Prostate gland (tissue), 2 donors: ENCODE measurements around the gene ANKRD63.

Source experiments
- CTCF ChIP-seq, 4 experiments: fragments of 200-600 bp in 2 of 4; fragments of 450-650 bp in 2 of 4; sonication (generic) in 2 of 4; IDR thresholded peaks; 1 replicate in 3 of 4; 2 replicates in 1 of 4; pipeline ENCODE4 v1.5.1; 2016 to 2019; ENCODE audit warnings: antibody characterized with exemption in 4 of 4, mild to moderate bottlenecking in 2 of 4, moderate library complexity in 2 of 4
- POLR2A ChIP-seq: fragments of 450-650 bp; IDR thresholded peaks from one replicate; pipeline ENCODE4 v1.6.1; 2016; ENCODE audit warnings: antibody characterized with exemption, mild to moderate bottlenecking
- POLR2AphosphoS5 ChIP-seq: sonication (generic); formaldehyde crosslinking; IDR thresholded peaks from one replicate; pipeline ENCODE4 v1.6.1; 2017; ENCODE audit warnings: antibody characterized with exemption

GRCh38 chr15:40271685-40272484, 11.0 kb downstream of the ANKRD63 start:
- TF ChIP-seq CTCF (IDR thresholded peaks at IDR 0.05) (no peak), POLR2AphosphoS5 (no peak), POLR2A (no peak)
